Chondrocyte (in vitro differentiated cells): ENCODE results near the gene DDX59. TPM values are rescaled to one million over a fixed set of nuclear protein-coding genes. Genes with fewer than 3 reads are reported as not detected.

Experiments
- DNase-seq: peaks from one replicate; pipeline ENCODE4 v3.0.0; 2021; ENCODE audit warnings: mixed read lengths, low spot score
- H3K27ac Mint-ChIP-seq: one replicate; pipeline ENCODE4 v1.8.0; 2021; ENCODE audit warnings: mild to moderate bottlenecking, moderate library complexity, mixed read lengths; ENCODE audit not compliant: unreplicated experiment
- H3K27me3 Mint-ChIP-seq: 2 replicates; pipeline ENCODE4 v1.8.0; 2021; ENCODE audit warnings: low read depth, mixed read lengths
- H3K36me3 Mint-ChIP-seq: 2 replicates; pipeline ENCODE4 v1.8.0; 2021; ENCODE audit warnings: low read depth, mixed read lengths
- H3K4me1 Mint-ChIP-seq: 2 replicates; pipeline ENCODE4 v1.8.0; 2021; ENCODE audit warnings: low read depth, mild to moderate bottlenecking, mixed read lengths
- H3K4me3 Mint-ChIP-seq: one replicate; pipeline ENCODE4 v1.8.0; 2021; ENCODE audit warnings: mild to moderate bottlenecking, moderate library complexity, mixed read lengths; ENCODE audit not compliant: unreplicated experiment
- H3K9me3 Mint-ChIP-seq: 2 replicates; pipeline ENCODE4 v1.8.0; 2021; ENCODE audit warnings: low read depth, mixed read lengths
- total RNA-seq: library from RNA; stranded (reverse); gene quantifications from 3 replicates; pipeline ENCODE4 v1.2.1, GENCODE V29; 2021
- TF ChIP-seq, protein P1 (sequence below): fragments of 200-600 bp; sonication (generic); IDR thresholded peaks from 2 replicates; pipeline ENCODE4 v1.5.0; 2021; ENCODE audit warnings: antibody characterized with exemption, mild to moderate bottlenecking, moderate library complexity

The DDX59 gene
- total RNA-seq, 1 donor from 2014 or later, result 15.9 TPM

DNA sequence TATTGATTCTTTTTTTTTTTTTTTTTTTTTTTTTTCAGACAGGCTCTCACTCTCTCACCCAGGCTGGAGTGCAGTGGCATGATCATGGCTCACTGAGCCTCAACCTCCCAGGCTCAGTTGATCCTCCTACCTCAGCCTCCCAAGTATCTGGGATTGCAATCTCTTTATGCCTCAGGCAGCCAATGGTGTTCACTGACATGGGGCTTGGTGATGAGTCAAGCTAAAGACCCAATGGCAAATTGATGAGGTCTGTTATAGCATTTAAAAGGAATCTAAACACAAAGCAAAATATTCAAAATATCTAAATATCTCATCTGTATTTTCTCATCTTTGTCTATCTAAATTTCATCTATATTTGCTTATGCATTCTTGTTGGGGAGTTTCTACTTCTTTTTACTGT lies 38.5 kb upstream of the DDX59 start:
- TF ChIP-seq, protein P1, sequence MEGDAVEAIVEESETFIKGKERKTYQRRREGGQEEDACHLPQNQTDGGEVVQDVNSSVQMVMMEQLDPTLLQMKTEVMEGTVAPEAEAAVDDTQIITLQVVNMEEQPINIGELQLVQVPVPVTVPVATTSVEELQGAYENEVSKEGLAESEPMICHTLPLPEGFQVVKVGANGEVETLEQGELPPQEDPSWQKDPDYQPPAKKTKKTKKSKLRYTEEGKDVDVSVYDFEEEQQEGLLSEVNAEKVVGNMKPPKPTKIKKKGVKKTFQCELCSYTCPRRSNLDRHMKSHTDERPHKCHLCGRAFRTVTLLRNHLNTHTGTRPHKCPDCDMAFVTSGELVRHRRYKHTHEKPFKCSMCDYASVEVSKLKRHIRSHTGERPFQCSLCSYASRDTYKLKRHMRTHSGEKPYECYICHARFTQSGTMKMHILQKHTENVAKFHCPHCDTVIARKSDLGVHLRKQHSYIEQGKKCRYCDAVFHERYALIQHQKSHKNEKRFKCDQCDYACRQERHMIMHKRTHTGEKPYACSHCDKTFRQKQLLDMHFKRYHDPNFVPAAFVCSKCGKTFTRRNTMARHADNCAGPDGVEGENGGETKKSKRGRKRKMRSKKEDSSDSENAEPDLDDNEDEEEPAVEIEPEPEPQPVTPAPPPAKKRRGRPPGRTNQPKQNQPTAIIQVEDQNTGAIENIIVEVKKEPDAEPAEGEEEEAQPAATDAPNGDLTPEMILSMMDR, result no peak
- no peak overlapping the region for H3K27ac Mint-ChIP-seq
- no peak overlapping the region for H3K4me3 Mint-ChIP-seq
- DNase-seq, result no peak
- no peaks in the 10 kb centered on the region for H3K9me3 Mint-ChIP-seq
- no peaks in the 10 kb centered on the region for H3K27me3 Mint-ChIP-seq
- no peaks in the 10 kb centered on the region for H3K4me1 Mint-ChIP-seq
- no peaks in the 10 kb centered on the region for H3K36me3 Mint-ChIP-seq

DNA sequence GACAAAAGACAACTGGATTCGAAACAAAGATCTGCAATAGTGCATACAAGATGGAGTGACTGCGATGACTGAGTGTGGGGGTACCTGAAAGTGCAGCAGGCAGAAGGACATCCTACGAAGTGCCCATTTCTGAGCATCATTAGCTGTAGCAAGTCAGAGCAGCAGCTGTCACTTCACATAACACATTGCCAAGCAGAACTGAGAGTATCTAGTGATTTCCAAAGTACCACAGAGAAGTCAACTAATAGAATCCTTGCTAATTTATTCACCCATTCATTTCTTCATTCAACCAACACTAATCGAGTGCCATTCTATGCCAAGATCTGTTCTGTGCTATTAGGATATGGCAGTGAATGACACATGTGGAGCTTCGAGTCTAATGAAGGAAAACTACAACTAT lies 37.4 kb upstream of the DDX59 start:
- H3K4me3 Mint-ChIP-seq, result no peak overlapping the region
- no peaks in the 10 kb centered on the region for H3K4me1 Mint-ChIP-seq
- TF ChIP-seq, protein P1, result no peak
- H3K36me3 Mint-ChIP-seq, result no peaks in the 10 kb centered on the region
- no peak for DNase-seq
- H3K27me3 Mint-ChIP-seq, result no peaks in the 10 kb centered on the region
- H3K27ac Mint-ChIP-seq, result no peak overlapping the region
- H3K9me3 Mint-ChIP-seq, result no peaks in the 10 kb centered on the region

DNA sequence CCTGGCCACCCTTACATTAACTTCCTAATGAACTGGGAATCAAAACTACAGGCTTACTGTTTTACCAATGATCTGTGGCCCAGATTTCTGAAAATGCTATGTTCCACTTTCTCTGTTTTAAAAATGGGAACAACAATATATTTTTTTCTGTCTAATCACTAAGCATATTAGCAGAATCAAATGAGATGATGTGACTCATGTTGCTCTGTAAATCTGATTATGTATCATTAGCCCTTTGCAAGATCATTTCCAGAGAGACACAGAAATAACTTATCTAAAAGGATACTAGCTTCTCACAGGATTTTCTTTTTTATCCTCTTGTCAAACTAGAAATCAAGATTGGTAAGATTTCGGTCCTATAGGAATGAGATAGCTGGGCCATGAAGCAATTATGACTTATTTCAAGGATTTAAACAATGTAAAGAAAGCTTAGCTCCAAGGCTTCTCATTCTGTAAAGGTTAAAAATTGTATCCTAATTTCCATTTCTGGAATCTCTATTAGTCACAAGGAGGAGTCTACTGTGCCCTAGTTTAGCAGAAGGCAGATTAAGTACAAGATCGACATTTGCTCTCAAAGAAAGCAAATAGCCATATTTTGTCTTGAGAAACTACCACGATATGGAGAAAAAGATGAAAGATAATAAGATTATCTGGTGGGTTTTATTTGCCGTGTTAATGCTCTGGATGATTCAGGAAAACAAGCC lies 36.6 kb upstream of the DDX59 start:
- DNase-seq, result no peak
- TF ChIP-seq, protein P1, result no peak
- H3K36me3 Mint-ChIP-seq, result no peaks in the 10 kb centered on the region
- H3K27me3 Mint-ChIP-seq, result no peaks in the 10 kb centered on the region
- no peaks in the 10 kb centered on the region for H3K4me1 Mint-ChIP-seq
- no peak overlapping the region for H3K4me3 Mint-ChIP-seq
- H3K27ac Mint-ChIP-seq, result no peak overlapping the region
- no peaks in the 10 kb centered on the region for H3K9me3 Mint-ChIP-seq

DNA sequence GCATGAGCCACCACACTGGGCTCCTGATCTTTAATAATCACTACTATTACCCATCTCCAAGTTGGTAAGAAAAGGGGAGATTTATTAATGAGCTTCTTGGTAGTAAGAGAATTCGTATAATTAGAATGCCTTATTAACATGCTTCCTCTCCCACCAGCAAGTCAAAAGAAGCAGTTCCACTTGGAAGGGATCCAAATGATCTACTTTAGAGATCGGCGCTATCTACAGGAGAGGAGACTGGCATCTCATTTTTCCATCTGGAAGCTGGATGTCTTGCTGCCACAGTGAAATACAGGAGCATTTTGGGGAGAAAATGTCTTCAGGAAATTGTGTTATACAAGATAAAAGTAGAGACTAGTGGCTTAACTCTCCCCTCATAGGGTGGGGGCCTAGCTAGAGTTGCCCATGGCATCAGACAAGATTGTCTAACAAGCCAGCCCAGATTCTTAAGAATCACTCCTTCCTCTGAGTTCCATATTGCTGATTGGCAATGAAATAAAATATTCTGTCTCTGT lies 35.3 kb upstream of the DDX59 start:
- DNase-seq, result no peak
- no peaks in the 10 kb centered on the region for H3K27me3 Mint-ChIP-seq
- no peaks in the 10 kb centered on the region for H3K36me3 Mint-ChIP-seq
- peaks cover under 1% of the 10 kb centered on the region for H3K4me1 Mint-ChIP-seq
- H3K4me3 Mint-ChIP-seq, result no peak overlapping the region
- H3K9me3 Mint-ChIP-seq, result no peaks in the 10 kb centered on the region
- no peak overlapping the region for H3K27ac Mint-ChIP-seq
- TF ChIP-seq, protein P1, result no peak

DNA sequence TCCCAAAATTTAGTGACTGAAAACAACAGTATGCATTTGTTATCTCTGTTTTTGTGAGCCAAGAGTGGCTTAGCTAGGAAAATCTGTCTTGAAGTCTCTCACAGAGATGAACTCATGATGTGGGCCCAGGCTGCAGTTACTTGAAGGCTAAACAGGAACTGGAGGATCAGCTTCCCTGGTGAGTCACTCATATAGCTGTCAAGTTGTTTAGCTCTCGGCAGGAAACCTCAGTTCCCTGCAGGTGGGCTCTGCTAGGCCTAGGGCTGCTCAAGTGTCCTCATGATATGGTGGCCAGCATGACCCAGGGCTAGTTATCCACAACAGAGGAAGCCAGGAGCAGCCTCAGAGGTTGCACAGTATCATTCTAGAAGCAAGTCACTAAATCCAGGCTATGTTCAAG lies 30.2 kb upstream of the DDX59 start:
- H3K4me1 Mint-ChIP-seq, result peaks cover 4% of the 10 kb centered on the region

More for the DNA sequence above, 30.2 kb upstream of the DDX59 start:
- Mint-ChIP-seq H3K9me3 (no peaks in the 10 kb centered on the region), H3K36me3 (no peaks in the 10 kb centered on the region), H3K27ac (peak overlapping the region; percentile 32), H3K27me3 (no peaks in the 10 kb centered on the region), H3K4me3 (no peak overlapping the region)
- DNase-seq, result no peak
- TF ChIP-seq, protein P1, result no peak
